Measurements from ENCODE around the gene MARCO.
"Not testable (repeated sequence)": the region's sequence is repeated elsewhere in the genome, so short reads cannot be mapped to it uniquely, and the experiment has no call there.

The MARCO gene

DNA sequence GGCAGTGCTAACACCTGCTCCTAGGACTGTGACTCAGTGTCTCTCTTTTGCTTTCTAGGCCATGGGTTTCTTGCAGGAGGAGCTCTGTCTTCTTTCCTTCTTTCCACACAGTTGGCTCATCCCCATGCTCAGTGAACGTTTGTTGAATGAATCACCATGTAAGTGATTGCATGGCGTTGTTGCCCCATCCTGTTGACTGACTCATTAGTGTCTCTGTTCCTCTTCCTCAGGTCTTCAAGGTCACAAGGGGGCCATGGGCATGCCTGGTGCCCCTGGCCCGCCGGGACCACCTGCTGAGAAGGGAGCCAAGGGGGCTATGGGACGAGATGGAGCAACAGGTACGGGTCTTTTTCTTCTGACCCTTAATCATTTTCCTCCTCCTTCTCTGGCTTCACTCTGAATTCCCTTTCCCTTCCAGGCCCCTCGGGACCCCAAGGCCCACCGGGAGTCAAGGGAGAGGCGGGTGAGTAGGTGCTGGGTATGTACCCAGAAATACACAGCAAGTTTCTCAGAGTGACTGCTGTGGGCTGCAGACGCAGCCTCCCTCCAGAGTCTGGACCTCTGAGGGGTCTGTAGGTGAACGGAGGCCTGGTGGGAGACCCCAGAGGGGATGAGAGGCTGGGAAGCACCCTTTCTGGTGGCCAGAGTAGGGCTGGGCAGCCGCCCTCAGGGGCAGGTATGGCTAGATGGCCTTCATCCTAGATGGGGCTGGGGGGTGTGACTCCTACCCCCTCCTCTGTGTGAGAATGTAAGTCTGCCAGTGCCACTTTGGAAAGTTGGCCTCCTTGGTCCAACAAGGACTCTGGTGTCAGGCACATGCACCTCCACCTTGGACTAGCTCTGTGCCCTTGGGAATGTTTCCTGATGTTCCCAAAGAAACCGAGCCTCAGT lies 32.4 kb downstream of the MARCO start:
- no peak for DNase-seq (ENCODE audit: low read depth in 2 of 2)

DNA sequence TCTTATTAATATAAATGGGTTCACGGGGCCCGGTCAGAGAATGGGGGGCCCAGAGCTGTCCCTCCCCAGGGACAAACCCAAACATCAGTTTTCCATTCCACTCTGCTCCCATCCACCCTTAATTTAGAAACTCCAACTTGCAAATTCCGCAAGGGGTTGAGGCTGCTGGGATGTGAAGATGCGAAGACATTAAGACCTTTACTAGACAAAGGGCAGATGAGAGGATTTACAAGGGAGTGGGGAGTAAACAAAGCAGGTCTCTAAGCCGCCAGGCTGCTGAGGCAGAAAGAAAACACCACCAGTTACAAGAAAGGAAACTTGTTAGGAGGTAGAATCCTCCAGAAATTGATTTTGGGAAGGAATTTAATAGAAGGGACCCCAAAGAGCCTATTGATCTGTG lies 33.1 kb downstream of the MARCO start:
- DNase-seq (ENCODE audit: low read depth in 2 of 2): no peak

DNA sequence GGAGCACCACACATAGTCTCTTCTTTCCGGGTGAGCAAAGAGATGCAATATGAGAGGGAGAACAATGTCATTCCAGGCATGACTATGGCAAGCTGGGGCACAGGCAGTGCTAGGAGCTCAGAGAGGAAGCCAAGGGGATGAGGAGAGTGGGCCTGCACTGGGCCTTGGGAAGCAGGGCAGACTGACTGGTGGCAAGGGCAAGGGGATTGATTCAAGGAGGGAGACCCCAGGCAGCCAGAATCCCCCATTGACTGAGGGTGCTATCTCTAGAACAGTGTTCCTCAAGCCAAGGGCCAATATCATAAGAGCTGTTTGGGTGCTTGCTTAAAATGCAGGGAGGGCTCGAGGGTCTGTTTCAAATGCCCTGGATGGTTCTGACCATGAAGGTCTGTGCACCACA lies 36.1 kb downstream of the MARCO start:
- no peak for DNase-seq (ENCODE audit: low read depth in 2 of 2)

DNA sequence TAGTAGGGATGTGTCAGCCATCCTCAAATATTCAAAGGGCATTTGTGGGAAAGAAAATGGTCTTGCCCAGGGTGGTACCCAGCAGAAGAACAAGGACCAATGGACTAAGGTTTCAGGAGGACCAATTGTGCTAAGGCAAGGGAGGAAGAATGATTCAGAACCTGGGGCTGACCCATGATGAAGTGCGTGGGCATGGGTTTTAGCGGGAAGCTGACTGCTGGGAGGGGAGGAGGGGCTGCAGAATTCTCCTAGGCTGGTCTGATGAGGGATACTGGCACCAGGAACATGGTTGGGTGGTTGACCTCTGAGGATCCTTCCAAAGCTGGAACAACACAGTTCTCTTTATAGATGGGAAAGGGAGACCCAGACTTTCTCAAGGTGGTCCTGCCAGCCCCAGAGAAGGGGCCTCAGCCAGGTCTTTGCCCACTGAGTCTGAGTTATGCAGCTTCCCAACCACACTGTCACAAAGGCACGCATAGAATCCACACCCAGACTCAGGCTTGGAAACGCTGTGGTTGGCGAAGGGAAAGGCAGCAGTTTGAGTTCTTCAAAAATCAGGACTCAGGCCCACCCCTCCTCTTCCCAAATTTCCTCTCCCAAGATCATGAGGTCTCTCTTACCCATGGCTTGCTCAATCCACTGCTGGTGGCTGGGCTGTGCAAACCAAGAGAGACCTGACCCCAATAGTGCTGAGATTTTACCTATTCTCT lies 37.3 kb downstream of the MARCO start:
- DNase-seq (ENCODE audit: low read depth in 2 of 2): no peak

GRCh38 chr2:118980022-118980421 lies 38.0 kb downstream of the MARCO start:
- DNase-seq (ENCODE audit: low read depth in 2 of 2): no peak

GRCh38 chr2:118980573-118980972 lies 38.6 kb downstream of the MARCO start:
- no peak for DNase-seq (ENCODE audit: low read depth in 2 of 2)

DNA sequence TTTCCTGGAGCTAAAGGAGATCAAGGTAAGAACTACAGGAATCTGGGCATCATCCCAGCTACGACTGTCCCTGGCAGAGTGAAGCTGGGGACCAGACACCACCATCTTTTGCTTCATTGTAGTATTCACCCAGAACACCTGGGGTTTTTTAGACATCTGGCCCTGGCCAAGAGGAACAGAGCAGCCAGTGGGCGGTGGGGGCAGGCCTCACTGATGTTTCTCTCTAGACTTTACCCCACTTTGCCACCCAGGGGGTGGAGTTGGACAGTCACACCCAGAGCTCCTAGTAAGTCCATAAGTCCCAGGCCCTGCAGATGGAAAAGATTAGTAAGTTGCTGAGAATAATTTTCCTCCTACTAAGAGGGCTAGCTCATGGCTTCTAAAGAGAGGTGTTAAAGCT lies 39.6 kb downstream of the MARCO start:
- DNase-seq (ENCODE audit: low read depth in 2 of 2): no peak

DNA sequence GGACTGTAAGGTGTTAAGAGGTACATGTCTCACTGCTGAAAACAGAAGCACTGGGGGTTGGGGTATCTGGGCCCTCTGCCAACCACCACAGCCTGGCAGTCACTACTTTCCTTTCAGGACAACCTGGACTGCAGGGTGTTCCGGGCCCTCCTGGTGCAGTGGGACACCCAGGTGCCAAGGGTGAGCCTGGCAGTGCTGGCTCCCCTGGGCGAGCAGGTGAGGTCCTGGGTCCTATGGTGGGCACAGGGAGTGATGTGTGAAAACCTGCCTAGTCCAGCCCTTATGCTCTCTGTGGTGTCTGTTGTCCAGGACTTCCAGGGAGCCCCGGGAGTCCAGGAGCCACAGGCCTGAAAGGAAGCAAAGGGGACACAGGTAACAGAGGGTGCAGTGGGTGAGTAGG lies 40.0 kb downstream of the MARCO start:
- no peak for DNase-seq (ENCODE audit: low read depth in 2 of 2)

DNA sequence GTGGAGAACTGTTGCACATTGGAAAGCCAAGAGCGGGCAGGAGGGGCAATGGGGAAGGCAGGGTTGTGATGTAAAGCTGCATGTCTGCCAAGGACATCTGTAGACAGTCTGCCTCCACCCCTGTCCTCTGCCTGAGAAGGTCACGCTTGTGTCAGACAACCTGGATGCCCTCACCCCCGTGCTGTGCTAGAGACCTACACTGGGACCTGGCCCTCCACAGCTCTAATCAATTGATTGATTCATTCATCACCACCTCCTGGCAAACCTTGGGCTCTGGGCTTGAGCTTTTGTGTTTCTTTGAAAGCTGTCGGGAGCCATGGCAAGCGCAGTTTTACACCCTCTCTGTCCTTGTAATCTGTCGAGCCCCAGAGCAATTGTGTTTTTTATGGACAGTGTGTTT lies 41.1 kb downstream of the MARCO start:
- DNase-seq (ENCODE audit: low read depth in 2 of 2): no peak

- DNase-seq (ENCODE audit: low read depth in 2 of 2): no peak
Observed at GRCh38 chr2:118983915-118984314, 41.9 kb downstream of the MARCO start.

- no peak for DNase-seq (ENCODE audit: low read depth in 2 of 2)
Observed at GRCh38 chr2:118986738-118987137, 44.7 kb downstream of the MARCO start.

GRCh38 chr2:118987886-118988285 lies 45.9 kb downstream of the MARCO start:
- no peak for DNase-seq (ENCODE audit: low read depth in 2 of 2)

DNA sequence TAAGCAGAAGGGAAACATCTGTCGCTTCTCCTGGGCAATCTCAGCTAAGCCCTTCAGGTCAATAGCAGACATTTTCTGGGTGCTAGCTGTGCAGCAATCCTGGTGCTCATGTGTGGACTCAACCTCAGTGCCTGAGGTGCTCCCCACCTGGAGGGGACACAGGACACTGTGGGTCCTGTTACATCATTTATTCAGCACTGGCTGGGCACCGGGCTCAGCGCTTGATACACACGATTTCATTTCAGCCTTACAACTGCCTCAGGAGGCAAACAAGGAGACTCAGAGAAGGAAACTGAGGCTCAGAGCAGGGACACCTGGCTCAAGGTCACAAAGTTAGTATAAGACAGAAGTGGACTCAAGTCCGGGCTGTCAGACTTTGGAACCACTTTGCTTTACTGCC lies 46.7 kb downstream of the MARCO start:
- DNase-seq (ENCODE audit: low read depth in 2 of 2): no peak

DNA sequence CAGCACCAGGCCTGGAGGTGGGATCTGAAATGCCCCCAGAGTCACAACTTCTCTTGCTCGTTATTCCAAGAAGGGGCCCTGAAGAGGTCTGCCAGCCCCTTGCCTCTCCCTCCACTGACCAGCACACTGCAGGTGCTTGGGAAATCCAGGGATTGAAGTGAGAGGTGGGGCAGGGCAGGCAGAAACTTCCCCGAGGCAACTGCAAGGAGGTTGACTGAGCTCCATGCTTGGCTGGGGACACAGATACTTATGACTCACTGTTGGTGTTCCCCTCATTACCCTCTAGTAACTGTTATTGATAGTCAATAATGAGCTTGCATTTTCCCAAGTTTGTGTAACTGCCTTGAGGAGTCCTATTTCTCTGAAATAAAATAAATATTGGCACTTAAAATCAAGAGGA lies 47.5 kb downstream of the MARCO start:
- no peak for DNase-seq (ENCODE audit: low read depth in 2 of 2)

GRCh38 chr2:118990757-118991545 lies 49.0 kb downstream of the MARCO start:
- DNase-seq (ENCODE audit: low read depth in 2 of 2): no peak

DNA sequence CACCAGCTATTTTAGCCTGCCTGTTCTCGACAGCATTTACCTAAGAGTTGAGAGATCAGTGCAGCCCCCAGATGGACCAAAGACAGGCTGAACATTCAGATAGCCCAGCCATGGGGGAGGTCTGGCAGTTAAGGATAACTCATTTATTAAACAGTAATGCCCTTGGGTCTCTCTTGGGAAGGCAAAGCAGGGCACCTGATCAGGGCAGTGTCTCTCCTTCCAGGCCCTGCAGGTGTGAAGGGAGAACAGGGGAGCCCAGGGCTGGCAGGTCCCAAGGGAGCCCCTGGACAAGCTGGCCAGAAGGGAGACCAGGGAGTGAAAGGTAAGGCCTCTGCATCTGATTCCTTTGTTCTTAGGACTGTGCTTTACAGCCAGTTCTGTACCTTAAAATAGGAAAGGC lies 49.6 kb downstream of the MARCO start:
- no peak for DNase-seq (ENCODE audit: low read depth in 2 of 2)

DNA sequence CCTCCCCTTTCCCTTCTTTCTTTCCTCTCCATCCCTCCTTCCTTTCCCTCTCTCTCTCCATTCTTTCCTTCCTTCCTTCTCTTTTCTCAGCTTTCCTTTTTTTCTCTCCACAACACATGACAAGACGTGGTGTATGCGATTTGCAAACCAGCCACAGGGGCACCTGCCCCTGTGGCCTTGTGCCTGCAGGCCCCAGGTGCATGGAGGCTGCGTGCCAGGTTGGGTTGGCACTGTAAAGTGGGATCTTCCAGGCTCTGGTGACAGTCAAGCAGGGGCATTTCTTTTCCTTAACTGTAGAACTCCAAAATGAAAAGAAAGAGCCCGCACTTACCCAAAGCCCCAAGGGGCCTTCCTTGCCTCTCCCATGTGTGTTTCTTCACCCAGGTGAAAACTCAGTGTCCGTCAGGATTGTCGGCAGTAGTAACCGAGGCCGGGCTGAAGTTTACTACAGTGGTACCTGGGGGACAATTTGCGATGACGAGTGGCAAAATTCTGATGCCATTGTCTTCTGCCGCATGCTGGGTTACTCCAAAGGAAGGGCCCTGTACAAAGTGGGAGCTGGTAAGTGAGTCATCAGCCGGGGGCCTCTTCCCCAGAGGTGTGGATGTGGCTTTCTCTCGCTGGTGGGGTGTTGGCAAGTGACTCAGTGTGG lies 50.9 kb downstream of the MARCO start:
- no peak for DNase-seq (ENCODE audit: low read depth in 2 of 2)

GRCh38 chr2:118993392-118993752 lies 51.4 kb downstream of the MARCO start:
- no peak for DNase-seq (ENCODE audit: low read depth in 2 of 2)

DNA sequence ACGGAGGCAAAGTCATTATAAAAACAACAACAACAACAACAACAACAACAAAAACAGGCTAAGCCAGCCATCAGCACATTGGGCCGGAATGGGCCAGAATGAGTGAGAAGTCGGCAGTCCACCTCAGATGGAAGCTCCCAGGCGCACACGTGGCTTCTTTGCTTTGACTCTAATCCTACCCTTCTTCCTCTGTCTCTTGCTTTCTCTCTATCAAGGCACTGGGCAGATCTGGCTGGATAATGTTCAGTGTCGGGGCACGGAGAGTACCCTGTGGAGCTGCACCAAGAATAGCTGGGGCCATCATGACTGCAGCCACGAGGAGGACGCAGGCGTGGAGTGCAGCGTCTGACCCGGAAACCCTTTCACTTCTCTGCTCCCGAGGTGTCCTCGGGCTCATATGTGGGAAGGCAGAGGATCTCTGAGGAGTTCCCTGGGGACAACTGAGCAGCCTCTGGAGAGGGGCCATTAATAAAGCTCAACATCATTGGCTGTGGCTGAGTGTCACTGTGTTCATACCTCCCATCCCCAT lies 52.2 kb downstream of the MARCO start:
- no peak for DNase-seq (ENCODE audit: low read depth in 2 of 2)

DNA sequence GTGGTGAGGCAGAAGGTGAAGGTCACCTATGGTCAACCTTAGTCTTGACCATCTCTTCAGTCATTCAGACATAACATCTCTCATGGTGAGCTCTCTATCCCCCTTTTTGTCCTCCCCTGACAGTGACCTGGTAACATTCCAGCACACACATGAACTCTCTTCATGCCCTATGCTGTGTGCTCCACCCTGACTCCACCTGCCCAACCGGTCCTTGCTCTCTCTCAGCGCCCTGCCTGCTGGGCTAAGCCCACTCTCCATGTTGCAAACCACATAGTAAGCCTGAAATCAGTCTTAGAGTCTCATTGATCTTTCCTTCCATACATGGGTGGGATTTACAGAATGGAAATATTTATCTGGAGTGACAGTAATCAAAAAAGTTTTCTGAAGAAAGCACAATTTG lies 52.8 kb downstream of the MARCO start:
- DNase-seq (ENCODE audit: low read depth in 2 of 2): no peak

DNA sequence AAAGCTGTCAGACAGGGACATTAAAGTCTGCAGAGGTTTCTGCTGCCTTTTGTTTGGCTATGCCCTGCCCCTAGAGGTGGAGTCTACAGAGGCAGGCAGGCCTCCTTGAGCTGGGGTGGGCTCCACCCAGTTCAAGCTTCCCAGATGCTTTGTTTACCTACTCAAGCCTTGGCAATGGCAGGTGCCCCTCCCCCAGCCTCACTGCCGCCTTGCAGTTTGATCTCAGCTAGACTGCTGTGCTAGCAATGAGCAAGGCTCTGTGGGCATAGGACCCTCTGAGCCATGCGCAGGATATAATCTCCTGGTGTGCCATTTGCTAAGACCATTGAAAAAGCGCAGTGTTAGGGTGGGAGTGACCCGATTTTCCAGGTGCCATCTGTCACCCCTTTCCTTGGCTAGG lies 61.9 kb downstream of the MARCO start:
- not testable (repeated sequence) for DNase-seq (ENCODE audit: low read depth in 2 of 2)

DNA sequence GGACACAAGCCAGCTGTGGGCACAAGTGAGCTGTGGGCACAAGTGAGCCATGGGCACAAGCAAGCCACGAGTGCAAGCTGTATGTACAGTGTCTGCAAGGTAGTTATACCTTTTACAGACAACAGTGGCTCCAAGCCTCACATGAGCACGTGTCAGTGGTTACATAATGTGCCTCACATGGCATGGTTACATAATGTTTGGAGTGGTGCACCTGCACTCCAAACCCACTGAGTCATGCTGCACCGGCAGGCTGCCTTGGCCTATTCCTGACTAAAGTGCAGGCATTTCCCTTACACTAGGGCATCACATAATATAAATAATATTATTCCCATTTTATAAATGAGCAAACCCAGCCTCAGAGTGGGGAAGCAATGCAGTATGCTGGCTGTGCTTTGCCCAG lies 62.6 kb downstream of the MARCO start:
- DNase-seq (ENCODE audit: low read depth in 2 of 2): no peak
